Trophoblast cell (in vitro differentiated cells and primary cell): ENCODE results near the gene HNRNPL.
"Not testable (repeated sequence)": the region's sequence is repeated elsewhere in the genome, so short reads cannot be mapped to it uniquely, and the experiment has no call there.

Experiments used
- DNase-seq, 2 donors: peaks; one replicate each; pipeline ENCODE4 v3.0.0-alpha.2; 2016
- H2AFZ ChIP-seq: 2 replicates; pipeline ENCODE4 v1.6.1; 2013; ENCODE audit warnings: low read length, moderate library complexity, mild to moderate bottlenecking; ENCODE audit not compliant: insufficient read depth, poor library complexity
- H2AK5ac ChIP-seq: 2 replicates; pipeline ENCODE4 v1.6.1; 2013; ENCODE audit warnings: mild to moderate bottlenecking, low read length
- H2BK120ac ChIP-seq: 2 replicates; pipeline ENCODE4 v1.6.1; 2013; ENCODE audit warnings: low read length, mild to moderate bottlenecking, moderate library complexity; ENCODE audit not compliant: insufficient read depth, poor library complexity
- H2BK12ac ChIP-seq: 2 replicates; pipeline ENCODE4 v1.6.1; 2013; ENCODE audit warnings: mild to moderate bottlenecking, low read length, moderate library complexity
- H2BK5ac ChIP-seq: 2 replicates; pipeline ENCODE4 v1.6.1; 2013; ENCODE audit warnings: low read length, low read depth, moderate library complexity, mild to moderate bottlenecking; ENCODE audit not compliant: poor library complexity
- H3K14ac ChIP-seq: 2 replicates; pipeline ENCODE4 v1.6.1; 2013; ENCODE audit warnings: mild to moderate bottlenecking, low read length
- H3K18ac ChIP-seq: 2 replicates; pipeline ENCODE4 v1.6.1; 2013; ENCODE audit warnings: mild to moderate bottlenecking, low read length
- H3K23ac ChIP-seq: 2 replicates; pipeline ENCODE4 v1.6.1; 2013; ENCODE audit warnings: low read length
- H3K27ac ChIP-seq: 2 replicates; pipeline ENCODE4 v1.5.1; 2013; ENCODE audit warnings: low read depth, mild to moderate bottlenecking, inconsistent platforms, low read length, moderate library complexity
- H3K27me3 ChIP-seq: 2 replicates; pipeline ENCODE4 v1.6.1; 2013; ENCODE audit warnings: inconsistent platforms, mild to moderate bottlenecking, low read length, moderate library complexity; ENCODE audit not compliant: insufficient read depth
- H3K36me3 ChIP-seq, 2 experiments: 1 replicate in 1 of 2; 2 replicates in 1 of 2; pipeline ENCODE4 v1.6.1; 2013; ENCODE audit warnings: low read length in 2 of 2, mild to moderate bottlenecking in 2 of 2, moderate library complexity in 1 of 2; ENCODE audit not compliant: insufficient read depth in 2 of 2, control insufficient read depth in 1 of 2
- H3K4ac ChIP-seq: 2 replicates; pipeline ENCODE4 v1.6.1; 2013; ENCODE audit warnings: low read depth, mild to moderate bottlenecking, low read length, moderate library complexity
- H3K4me1 ChIP-seq, 2 experiments: 1 replicate in 1 of 2; 2 replicates in 1 of 2; pipeline ENCODE4 v1.6.1; 2013; ENCODE audit warnings: low read length in 2 of 2, mild to moderate bottlenecking in 2 of 2, moderate library complexity in 1 of 2; ENCODE audit not compliant: insufficient read depth in 2 of 2, control insufficient read depth in 1 of 2
- H3K4me2 ChIP-seq: 2 replicates; pipeline ENCODE4 v1.6.1; 2013; ENCODE audit warnings: inconsistent platforms, mild to moderate bottlenecking, low read length, moderate library complexity
- H3K4me3 ChIP-seq: 2 replicates; pipeline ENCODE4 v1.5.1; 2013; ENCODE audit warnings: mild to moderate bottlenecking, low read depth, low read length, inconsistent platforms
- H3K79me1 ChIP-seq: one replicate; pipeline ENCODE4 v1.6.1; 2013; ENCODE audit warnings: low read length
- H3K79me2 ChIP-seq: 2 replicates; pipeline ENCODE4 v1.6.1; 2013; ENCODE audit warnings: low read length, mild to moderate bottlenecking; ENCODE audit not compliant: control insufficient read depth, insufficient read depth, poor library complexity
- H3K9ac ChIP-seq: 2 replicates; pipeline ENCODE4 v1.6.1; 2013; ENCODE audit warnings: mild to moderate bottlenecking, low read length
- H3K9me3 ChIP-seq: 2 replicates; pipeline ENCODE4 v1.6.1; 2013; ENCODE audit warnings: low read depth, mild to moderate bottlenecking, control low read depth, inconsistent platforms, low read length; ENCODE audit not compliant: insufficient read depth
- H4K12ac ChIP-seq: 2 replicates; pipeline ENCODE4 v1.6.1; 2013; ENCODE audit warnings: low read depth, mild to moderate bottlenecking, low read length, moderate library complexity
- H4K8ac ChIP-seq: 2 replicates; pipeline ENCODE4 v1.6.1; 2013; ENCODE audit warnings: low read depth, mild to moderate bottlenecking, low read length, moderate library complexity
- H4K91ac ChIP-seq: one replicate; pipeline ENCODE4 v1.6.1; 2013; ENCODE audit warnings: low read depth, mild to moderate bottlenecking, low read length, moderate library complexity
- WGBS: extraction: QIAGEN DNeasy Blood & Tissue Kit; methylation state at CpG from one replicate; pipeline ENCODE4 v1.1.7; 2013; ENCODE audit warnings: missing lambda C conversion rate; ENCODE audit not compliant: insufficient read length, insufficient coverage; ENCODE audit errors: extremely low coverage; 5-methylcytosine and 5-hydroxymethylcytosine counted together

The HNRNPL gene

GRCh38 chr19:38817081-38817480 is 32.7 kb downstream of the HNRNPL start:
- H3K36me3 ChIP-seq = peaks cover 24 to 35% of the 10 kb centered on the region in 2 experiments
- no peak overlapping the region for H4K91ac ChIP-seq
- peaks cover 2% of the 10 kb centered on the region for H3K79me2 ChIP-seq
- no peak overlapping the region for H3K18ac ChIP-seq
- H4K8ac ChIP-seq = no peak overlapping the region
- no peak overlapping the region for H2BK12ac ChIP-seq
- H3K23ac ChIP-seq = no peak overlapping the region
- WGBS = no CpG with 5 or more reads among the region's 15 CpGs
- no peak overlapping the region for H3K4me3 ChIP-seq
- peaks cover 12% of the 10 kb centered on the region for H3K79me1 ChIP-seq
- H3K4me1 ChIP-seq = peaks cover 16 to 20% of the 10 kb centered on the region in 2 experiments
- H4K12ac ChIP-seq = no peak overlapping the region
- no peak overlapping the region for H2BK5ac ChIP-seq
- no peak overlapping the region for H2BK120ac ChIP-seq
- no peaks in the 10 kb centered on the region for H3K27me3 ChIP-seq
- no peak for DNase-seq
- no peak overlapping the region for H2AK5ac ChIP-seq
- no peak overlapping the region for H2AFZ ChIP-seq
- H3K9ac ChIP-seq = no peak overlapping the region
- no peak overlapping the region for H3K14ac ChIP-seq
- H3K27ac ChIP-seq = no peak overlapping the region
- no peak overlapping the region for H3K4me2 ChIP-seq
- peaks cover 5% of the 10 kb centered on the region for H3K9me3 ChIP-seq
- H3K4ac ChIP-seq = no peak overlapping the region

GRCh38 chr19:38816131-38816750 is 33.5 kb downstream of the HNRNPL start:
- H3K79me2 ChIP-seq = peaks cover 2% of the 10 kb centered on the region
- no peak overlapping the region for H2AFZ ChIP-seq
- peaks cover 12% of the 10 kb centered on the region for H3K79me1 ChIP-seq
- H2BK5ac ChIP-seq = no peak overlapping the region
- H2BK120ac ChIP-seq = no peak overlapping the region
- H3K14ac ChIP-seq = no peak overlapping the region
- H3K4me1 ChIP-seq = peaks cover 16 to 19% of the 10 kb centered on the region in 2 experiments
- no peak overlapping the region for H4K91ac ChIP-seq
- H3K4me2 ChIP-seq = no peak overlapping the region
- no peak overlapping the region for H2BK12ac ChIP-seq
- no peak overlapping the region for H3K23ac ChIP-seq
- no peak overlapping the region for H3K4ac ChIP-seq
- peaks cover 24 to 30% of the 10 kb centered on the region in 2 experiments for H3K36me3 ChIP-seq
- H3K18ac ChIP-seq = no peak overlapping the region
- H3K9me3 ChIP-seq = peaks cover under 1% of the 10 kb centered on the region
- H3K27me3 ChIP-seq = no peaks in the 10 kb centered on the region
- H4K8ac ChIP-seq = no peak overlapping the region
- no peak overlapping the region for H3K27ac ChIP-seq
- H3K9ac ChIP-seq = no peak overlapping the region
- H2AK5ac ChIP-seq = no peak overlapping the region
- H4K12ac ChIP-seq = no peak overlapping the region
- no peak overlapping the region for H3K4me3 ChIP-seq
- WGBS = no CpG with 5 or more reads among the region's 18 CpGs
- DNase-seq = no peak

- Histone ChIP-seq H3K4ac (no peak overlapping the region), H3K18ac (no peak overlapping the region), H3K27me3 (no peaks in the 10 kb centered on the region), H2AK5ac (no peak overlapping the region), H2BK5ac (no peak overlapping the region), H2BK12ac (no peak overlapping the region), H3K23ac (no peak overlapping the region), H3K36me3 (peaks cover 24 to 28% of the 10 kb centered on the region in 2 experiments), H2AFZ (no peak overlapping the region), H3K79me2 (peaks cover 2% of the 10 kb centered on the region), H3K4me1 (peaks cover 12 to 13% of the 10 kb centered on the region in 2 experiments), H3K9ac (no peak overlapping the region), H3K79me1 (peaks cover 12% of the 10 kb centered on the region), H2BK120ac (no peak overlapping the region), H3K4me2 (no peak overlapping the region), H4K12ac (no peak overlapping the region), H3K27ac (no peak overlapping the region), H4K91ac (no peak overlapping the region), H3K9me3 (no peaks in the 10 kb centered on the region), H3K4me3 (no peak overlapping the region), H4K8ac (no peak overlapping the region), H3K14ac (no peak overlapping the region)
- WGBS = no CpG with 5 or more reads among the region's 34 CpGs
- DNase-seq = no peak
Observed at GRCh38 chr19:38815059-38816001, 34.5 kb downstream of the HNRNPL start.

GRCh38 chr19:38813932-38814331 is 35.9 kb downstream of the HNRNPL start:
- H2BK12ac ChIP-seq, H3K4me1 ChIP-seq, DNase-seq, H3K14ac ChIP-seq, H4K8ac ChIP-seq, H3K79me2 ChIP-seq, H2BK5ac ChIP-seq, H3K79me1 ChIP-seq, H3K27ac ChIP-seq, H3K4me3 ChIP-seq, H3K9me3 ChIP-seq, H3K4me2 ChIP-seq, H3K9ac ChIP-seq, H3K4ac ChIP-seq, H3K23ac ChIP-seq, H2BK120ac ChIP-seq, H4K12ac ChIP-seq, H2AFZ ChIP-seq, H4K91ac ChIP-seq, H3K18ac ChIP-seq, H2AK5ac ChIP-seq, H3K27me3 ChIP-seq: not testable (repeated sequence)
- H3K36me3 ChIP-seq = peaks cover 24 to 28% of the 10 kb centered on the region in 2 experiments
- WGBS = no CpG with 5 or more reads among the region's 2 CpGs
